Loucy (cell line): ENCODE data around the gene TGFBR3L.

Source experiments
- EZH2phosphoT487 ChIP-seq: fragments of 200-600 bp; IDR thresholded peaks from 2 replicates; pipeline ENCODE4 v1.6.1; 2018; ENCODE audit warnings: antibody characterized with exemption, mild to moderate bottlenecking, moderate library complexity, borderline replicate concordance
- TF ChIP-seq, protein P1 (sequence below): fragments of 200-600 bp; sonication (generic); conservative IDR thresholded peaks from 2 replicates; pipeline ENCODE4 v1.5.1; 2014; ENCODE audit warnings: mild to moderate bottlenecking, antibody characterized with exemption, low read length

DNA sequence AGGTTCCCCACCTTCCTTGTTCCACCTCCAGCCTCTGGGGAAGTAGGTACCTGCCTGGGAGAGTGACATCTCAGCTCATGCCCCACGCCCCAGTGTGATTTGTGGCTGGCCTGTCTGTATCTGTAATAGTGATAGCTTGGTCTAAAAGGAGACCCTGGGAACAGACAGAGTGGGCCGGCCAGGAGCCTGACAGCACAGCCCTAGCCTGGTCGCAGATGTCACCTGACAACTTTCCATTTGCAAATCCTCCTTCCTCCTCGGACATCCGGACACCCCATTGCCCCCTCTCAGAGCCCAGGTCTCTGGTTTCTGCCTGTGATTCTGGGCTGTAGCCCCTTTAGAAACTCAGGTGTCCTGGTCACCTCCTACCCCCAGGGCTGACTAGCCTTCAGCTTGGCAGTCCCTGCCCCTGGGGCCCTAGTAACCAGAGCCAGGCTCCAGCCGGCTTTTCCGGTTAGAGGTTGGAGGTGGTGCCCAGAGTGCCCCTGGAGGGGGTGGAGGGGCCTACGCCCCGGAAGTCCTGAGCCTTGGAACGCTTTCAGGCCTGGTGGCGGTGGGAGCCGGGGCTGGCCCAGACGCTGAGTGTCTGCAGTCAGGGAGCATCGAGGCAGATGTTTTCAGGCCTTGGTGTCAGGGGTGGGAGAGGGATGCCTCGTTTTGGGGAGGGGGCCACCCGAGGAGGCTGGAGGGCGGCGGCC is 19.9 kb upstream of the TGFBR3L start:
- TF ChIP-seq, protein P1, sequence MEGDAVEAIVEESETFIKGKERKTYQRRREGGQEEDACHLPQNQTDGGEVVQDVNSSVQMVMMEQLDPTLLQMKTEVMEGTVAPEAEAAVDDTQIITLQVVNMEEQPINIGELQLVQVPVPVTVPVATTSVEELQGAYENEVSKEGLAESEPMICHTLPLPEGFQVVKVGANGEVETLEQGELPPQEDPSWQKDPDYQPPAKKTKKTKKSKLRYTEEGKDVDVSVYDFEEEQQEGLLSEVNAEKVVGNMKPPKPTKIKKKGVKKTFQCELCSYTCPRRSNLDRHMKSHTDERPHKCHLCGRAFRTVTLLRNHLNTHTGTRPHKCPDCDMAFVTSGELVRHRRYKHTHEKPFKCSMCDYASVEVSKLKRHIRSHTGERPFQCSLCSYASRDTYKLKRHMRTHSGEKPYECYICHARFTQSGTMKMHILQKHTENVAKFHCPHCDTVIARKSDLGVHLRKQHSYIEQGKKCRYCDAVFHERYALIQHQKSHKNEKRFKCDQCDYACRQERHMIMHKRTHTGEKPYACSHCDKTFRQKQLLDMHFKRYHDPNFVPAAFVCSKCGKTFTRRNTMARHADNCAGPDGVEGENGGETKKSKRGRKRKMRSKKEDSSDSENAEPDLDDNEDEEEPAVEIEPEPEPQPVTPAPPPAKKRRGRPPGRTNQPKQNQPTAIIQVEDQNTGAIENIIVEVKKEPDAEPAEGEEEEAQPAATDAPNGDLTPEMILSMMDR, result no peak
- TF ChIP-seq EZH2phosphoT487, result no peak
